Stimulated activated CD4-positive, alpha-beta T cell treated with anti-CD3 and anti-CD28 coated beads, Interleukin-15, amount 100 ng/mL, for 1 hour (primary cell): ENCODE measurements around the gene ANXA8.
"Not testable (repeated sequence)": the region's sequence is repeated elsewhere in the genome, so short reads cannot be mapped to it uniquely, and the experiment has no call there.

Source experiments
- DNase-seq, 2 donors: peaks; one replicate each; pipeline ENCODE4 v3.0.0-alpha.2; 2020; ENCODE audit warnings: low read depth in 1 of 2, low spot score in 1 of 2

ANXA8 gene, protein sequence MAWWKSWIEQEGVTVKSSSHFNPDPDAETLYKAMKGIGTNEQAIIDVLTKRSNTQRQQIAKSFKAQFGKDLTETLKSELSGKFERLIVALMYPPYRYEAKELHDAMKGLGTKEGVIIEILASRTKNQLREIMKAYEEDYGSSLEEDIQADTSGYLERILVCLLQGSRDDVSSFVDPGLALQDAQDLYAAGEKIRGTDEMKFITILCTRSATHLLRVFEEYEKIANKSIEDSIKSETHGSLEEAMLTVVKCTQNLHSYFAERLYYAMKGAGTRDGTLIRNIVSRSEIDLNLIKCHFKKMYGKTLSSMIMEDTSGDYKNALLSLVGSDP

DNA sequence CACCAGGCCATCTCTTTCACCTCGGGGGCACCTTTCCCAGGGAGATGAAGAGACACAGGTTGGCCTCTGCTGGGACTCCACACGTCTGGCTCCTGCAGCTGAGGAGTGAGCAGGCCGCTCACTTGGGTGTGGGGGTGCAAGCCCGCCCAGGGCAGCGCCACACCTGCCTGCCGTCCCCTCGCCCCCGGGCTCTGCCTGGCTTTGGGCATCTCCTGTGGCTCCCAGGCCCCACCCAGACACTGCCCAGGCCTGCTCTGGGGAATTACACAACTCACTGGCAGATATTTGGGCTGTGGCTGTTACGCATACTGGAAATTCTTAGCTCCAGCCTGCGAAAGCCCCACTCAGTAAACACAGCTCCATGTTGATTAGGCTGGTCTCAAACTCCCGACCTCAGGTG is at the start of gene ANXA8:
Gene ANXA8 (minus strand): TSS at position 193 of the 400 bp plus-strand sequence. CDS start 182 bp downstream, at position 11.
- not testable (repeated sequence) for DNase-seq

DNA sequence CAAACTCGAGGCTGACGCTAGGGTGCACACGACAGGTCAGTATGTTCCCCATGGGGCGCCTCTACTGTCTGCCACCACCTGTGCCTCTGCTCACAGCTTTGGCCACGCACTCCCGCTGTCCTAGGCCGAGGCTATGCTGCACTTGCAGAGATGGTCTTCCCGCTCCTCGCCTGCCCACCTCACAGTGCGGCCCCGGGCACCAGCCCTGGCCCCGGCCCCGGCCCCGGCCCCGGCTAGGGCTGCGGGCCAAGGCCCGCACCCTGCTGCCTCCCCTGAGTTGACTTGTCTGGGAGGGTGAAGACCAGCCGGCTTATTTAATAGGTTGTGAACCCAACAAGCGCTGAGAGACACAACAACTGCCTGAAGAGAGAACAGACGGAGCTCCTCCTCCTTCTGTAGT is 39.6 kb upstream of the ANXA8 start, which contains the start of gene AGAP9:
Gene AGAP9 (minus strand): TSS at position 164 of the 400 bp plus-strand sequence. CDS start 112 bp downstream, at position 52.
- not testable (repeated sequence) for DNase-seq

DNA sequence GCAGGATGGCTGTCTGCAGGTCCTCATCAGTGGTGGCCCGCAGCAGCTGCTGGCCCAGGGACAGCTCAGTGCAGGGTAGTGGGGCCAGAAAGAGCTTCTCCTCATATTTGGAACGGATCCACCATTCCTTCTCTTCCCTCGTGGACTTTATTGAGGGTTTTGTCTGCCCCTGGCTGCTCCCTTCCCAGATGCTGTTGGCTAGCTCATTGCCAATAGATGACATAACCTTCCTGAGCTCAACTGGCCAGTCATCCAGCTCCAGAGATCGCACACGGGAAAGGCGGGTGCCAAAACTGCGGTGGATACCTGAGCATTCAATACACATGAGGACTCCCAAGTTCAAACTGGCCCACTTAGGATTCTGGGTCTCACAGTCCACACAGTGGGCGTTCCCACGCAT is 18.4 kb upstream of the ANXA8 start:
- not testable (repeated sequence) for DNase-seq

DNA sequence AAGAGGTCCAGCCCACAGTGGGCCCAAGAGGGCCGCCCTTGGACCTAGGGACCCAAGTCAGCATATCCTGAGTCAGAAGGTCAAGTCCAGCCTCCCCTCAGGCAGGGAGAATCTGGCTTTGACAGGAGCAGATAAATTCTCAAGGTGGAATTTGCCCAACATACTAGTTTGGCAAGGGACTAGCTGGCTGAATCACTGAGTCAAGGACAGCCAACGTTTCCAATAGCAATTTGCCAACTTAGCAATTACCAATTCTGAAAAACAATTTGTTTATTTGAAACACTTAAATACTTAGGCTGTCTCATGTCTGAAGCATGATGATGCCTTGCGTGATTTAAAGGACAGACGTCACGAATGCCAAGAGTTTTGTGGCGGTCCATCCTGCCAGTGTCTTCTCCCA is 10.3 kb upstream of the ANXA8 start:
- DNase-seq = not testable (repeated sequence)

DNA sequence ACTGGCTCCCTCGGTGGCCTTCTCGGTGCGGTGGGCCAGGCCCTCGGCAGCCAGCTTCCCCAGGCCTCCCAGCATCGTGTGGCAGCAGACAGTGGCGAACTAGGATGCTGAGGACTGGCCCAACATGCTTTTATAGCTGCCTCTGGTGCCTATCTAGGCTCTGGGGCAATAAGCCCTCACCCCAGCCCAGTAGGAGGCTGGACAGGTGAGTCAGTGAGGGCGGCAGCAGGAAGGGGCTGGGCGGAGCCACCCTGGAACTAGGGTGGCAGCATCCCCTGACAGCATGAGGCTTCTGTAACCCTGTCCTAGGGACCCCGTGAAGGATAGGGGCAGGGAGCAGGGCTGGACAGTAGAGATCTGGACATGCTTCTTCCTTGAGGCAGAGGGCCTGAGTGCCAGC is 7.7 kb upstream of the ANXA8 start, which contains the start of gene FAM25G:
Gene FAM25G (minus strand): TSS at position 101 of the 400 bp plus-strand sequence. CDS start 26 bp downstream, at position 75.
- not testable (repeated sequence) for DNase-seq

DNA sequence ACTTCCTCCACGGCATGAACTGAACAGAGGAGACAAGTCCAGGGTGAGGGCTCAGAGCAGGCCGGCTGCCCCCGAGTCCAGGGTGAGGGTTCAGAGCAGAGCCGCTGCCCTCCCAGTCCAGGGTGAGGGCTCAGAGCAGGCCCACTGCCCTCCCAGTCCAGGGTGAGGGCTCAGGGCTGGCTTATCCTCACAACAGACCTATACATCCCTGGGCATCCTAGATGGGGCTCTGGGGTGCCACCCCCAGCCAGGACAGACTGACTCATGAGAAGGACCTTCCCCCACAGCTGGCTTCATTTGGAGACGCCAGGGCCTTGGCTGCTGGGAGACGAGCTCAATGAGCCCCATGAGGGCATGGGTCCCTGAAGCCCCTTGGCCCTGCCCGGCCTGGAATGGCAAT is 5.7 kb upstream of the ANXA8 start:
- not testable (repeated sequence) for DNase-seq

DNA sequence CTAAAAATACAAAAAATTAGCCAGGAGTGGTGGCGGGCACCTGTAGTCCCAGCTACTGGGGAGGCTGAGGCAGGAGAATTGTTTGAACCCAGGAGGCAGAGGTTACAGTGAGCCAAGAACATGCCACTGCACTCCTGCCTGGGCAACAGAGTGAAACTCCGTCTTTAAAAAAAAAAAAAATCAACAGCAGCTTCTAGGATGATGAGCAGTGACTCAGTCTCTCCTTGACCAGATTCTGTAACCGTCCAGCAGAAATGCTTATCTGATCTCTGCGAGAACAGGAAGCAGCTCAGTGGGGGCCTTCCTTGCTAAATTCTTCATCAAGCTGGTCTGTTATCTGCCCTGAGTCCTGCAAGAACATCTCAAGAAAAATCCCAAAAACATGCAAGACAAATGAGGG is 2.0 kb upstream of the ANXA8 start:
- not testable (repeated sequence) for DNase-seq

DNA sequence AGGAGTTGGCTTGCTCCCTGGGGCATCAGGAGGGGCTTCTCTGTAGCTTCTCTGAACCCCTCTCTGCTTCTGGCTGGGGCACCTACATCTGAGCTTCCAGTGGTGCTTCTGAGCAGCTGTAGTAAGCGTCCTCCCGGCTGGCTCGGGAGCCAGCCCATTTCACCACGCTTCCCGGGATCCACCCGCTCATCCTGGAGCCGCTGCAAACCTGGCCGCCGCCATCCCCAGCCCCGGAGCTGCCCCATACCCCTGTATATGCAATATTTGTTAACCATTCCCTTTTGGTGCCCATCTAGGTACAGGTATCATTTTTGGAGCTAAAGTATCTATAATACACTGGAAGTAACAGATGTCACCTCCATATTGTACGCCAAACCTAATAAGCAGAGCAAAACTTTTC is 871 bp upstream of the ANXA8 start:
- not testable (repeated sequence) for DNase-seq

DNA sequence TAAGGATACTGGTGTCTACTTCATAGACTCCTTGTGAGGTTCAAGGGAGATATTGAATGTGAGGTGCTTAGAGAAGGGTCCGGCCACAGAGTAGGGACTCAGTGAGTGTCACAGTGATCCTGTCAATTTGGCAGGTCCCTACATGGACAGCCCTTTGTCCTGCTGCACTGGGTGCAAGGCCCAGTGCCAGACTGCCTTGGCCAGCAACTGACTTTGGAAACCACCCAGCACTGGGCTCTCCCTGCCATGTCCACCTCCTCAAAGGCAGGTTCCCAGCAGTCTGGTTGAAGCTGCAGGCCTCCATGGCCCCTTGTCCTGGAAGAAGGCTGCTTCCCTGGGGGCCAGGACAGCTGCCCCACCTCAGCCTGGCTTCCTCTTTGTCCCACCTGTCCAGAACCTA is 1.5 kb downstream of the ANXA8 start:
- not testable (repeated sequence) for DNase-seq

DNA sequence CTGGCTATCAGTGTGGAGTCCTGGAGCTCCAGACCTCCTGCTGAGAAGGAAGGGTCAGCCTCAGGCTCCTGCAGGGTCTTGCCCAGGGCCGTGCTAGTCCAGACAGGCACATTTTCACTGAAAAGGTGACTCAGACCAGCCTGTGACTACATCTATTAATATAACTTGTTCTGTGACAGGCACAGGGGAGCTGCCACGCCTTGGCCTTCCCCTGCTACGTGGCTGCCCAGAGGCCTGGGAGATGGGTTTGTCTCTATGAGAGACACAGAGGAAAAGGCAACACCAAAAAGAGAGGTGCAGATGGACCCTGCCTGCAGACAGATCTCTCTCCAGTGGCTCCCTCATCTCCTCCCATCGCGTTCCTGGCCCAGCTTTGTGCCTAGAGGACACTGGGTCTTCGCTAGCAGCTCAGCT is 2.1 kb downstream of the ANXA8 start:
- not testable (repeated sequence) for DNase-seq

DNA sequence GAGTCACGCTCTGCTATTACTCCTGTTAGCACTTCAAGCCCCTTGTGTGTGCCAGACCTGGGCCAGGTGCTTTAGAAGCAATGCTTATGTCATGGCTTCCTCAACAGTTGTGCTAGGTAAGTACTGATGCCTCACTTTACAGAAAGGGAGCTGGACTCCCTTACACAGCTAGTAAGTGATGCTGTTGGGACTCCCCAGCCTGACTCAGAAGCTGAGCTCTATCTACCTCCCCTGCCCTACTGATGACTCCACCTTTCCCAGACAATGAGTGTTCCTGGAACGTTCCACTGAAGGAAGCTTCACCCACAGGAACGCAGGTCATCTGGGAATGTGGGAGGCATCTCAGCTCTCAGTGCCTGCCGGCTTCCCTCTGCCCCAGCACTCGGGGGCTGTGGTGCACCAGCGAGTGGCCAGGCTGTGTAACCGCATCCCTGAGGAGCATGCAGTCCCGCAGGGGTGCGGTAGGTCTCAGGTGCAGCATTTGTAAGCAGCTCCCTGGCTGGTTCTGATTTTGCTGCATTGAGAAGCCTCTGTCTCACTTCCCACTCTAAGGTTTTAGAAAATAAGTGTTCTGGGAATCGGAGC is 2.6 kb downstream of the ANXA8 start:
- DNase-seq = not testable (repeated sequence)

DNA sequence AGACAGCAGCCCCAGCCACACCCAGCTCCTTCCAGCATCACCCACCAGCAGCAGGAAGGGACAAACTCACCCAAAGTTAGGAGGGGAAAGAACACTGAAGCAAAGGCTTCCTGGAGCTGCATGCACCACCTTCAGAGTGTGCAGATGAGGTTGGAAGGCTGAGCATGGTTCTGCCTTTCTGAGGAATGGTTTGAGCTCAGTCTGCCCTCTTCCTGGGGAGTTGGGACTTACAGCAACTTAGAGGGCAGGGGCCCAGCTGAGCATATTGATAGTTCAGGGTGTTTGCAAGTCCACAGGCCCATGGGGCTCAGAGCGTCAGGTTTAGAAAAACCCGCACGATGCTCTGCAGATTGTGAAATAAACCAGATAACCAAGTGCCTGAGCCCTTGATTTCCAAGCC is 3.8 kb downstream of the ANXA8 start:
- DNase-seq = not testable (repeated sequence)

DNA sequence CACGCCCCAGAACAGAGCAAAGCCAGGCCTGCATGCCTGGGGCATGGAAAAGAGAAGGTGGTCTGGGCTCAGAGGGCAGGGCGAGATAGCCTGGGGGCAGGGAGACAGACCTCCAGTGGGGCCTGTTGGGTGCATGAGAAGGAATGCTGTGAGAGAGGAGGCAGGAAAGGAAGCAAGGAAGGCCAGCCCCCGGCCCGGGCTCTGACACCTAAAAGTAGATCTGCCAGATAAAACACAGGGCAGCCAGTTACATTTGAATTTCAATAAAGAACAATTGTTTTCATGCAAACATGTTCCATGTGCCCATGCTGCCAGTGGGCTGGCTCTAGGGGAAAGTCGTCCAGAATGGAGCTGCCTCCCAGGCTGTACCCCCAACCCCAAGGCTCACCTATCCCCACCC is 5.8 kb downstream of the ANXA8 start:
- not testable (repeated sequence) for DNase-seq

DNA sequence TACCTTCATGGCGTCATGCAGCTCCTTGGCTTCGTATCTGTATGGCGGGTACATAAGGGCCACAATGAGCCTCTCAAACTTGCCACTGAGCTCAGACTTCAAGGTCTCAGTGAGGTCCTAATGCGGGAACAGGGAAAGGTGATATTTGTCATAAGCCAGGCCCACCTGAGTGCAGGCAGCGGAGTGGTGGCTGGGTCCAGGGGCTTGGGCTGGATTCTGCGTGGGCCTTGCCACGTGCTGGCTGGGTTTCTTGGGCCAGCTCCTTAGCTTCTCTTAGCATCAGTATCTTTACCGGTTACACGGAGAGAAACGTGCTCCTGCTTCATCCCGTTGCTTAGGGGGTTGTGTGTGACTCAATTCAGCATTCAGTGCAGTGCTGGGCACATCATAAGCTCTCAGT is 6.8 kb downstream of the ANXA8 start:
- not testable (repeated sequence) for DNase-seq

DNA sequence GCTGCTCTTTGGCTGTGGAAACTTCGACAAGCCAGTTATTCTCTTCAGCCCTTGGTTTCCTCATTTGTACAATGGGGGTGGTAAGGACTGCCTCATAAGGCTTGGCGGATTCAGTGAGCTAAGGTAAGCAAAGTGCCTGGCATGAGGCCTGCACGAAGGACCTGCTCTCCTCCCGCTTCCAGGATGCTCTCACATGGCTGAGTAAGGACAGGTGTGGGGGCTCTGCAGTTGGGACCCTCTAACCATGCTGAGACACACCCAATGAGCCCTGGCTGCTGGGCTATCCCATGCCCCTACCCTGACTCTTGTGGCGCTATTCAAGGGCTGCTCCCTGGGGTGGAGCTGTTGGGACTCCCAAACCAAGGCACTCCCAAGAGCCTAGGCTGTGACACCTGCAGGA is 8.8 kb downstream of the ANXA8 start:
- DNase-seq = not testable (repeated sequence)

DNA sequence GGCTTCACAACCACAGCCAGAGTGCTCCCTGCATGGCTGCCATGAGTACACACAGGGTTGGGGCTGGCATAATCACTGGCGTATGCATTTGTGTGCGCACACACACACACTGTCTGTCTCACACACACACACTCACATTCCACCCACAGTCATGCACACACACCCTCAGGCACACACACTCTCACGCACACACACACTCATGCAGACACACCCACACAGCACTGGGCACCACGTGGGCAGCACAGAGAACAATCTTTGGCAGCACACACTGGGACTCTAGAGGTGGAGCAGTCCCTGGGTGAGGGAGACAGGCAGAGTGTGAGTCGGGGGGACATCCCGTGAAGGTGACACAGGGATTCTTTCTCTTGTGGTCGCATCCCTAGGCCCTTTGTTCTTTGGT is 10.4 kb downstream of the ANXA8 start:
- DNase-seq = not testable (repeated sequence)

DNA sequence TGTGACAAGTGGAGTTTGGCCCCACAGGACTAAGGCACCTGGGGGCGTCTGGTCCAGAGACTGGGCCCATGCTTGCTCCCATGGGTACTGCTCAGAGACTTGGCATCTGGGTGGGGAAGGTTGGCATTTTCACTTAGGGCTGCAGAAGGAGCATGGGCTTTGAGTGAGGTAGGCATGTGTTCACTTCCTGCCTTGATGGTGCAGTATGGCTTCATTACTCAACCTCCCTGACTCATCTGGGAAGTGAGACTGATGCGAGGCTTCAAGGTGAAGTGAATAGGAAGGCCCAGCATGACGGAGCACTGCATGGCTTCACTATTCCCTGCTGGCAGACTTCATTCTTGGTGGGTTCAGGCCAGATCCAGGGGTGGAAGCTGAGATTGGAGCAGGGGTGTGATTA is 11.3 kb downstream of the ANXA8 start:
- not testable (repeated sequence) for DNase-seq

DNA sequence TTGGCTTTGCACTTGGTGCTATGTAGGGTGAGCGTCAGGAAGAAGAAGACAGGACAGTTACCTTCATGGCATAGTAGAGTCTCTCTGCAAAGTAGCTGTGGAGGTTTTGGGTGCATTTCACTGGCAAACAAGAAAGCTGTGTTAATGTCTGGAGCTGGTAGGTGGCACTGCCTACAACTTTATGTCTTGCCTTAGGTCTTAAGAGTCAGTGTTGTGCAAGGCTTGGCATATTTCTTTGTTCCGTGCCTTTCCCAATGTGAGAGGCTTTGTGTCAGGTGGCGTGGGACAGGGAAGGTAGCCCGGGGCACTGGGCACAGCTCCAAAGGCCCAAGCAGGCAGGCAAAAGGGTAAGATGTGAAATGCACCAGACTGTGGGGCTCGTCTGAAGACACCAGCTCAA is 11.8 kb downstream of the ANXA8 start:
- DNase-seq = not testable (repeated sequence)

DNA sequence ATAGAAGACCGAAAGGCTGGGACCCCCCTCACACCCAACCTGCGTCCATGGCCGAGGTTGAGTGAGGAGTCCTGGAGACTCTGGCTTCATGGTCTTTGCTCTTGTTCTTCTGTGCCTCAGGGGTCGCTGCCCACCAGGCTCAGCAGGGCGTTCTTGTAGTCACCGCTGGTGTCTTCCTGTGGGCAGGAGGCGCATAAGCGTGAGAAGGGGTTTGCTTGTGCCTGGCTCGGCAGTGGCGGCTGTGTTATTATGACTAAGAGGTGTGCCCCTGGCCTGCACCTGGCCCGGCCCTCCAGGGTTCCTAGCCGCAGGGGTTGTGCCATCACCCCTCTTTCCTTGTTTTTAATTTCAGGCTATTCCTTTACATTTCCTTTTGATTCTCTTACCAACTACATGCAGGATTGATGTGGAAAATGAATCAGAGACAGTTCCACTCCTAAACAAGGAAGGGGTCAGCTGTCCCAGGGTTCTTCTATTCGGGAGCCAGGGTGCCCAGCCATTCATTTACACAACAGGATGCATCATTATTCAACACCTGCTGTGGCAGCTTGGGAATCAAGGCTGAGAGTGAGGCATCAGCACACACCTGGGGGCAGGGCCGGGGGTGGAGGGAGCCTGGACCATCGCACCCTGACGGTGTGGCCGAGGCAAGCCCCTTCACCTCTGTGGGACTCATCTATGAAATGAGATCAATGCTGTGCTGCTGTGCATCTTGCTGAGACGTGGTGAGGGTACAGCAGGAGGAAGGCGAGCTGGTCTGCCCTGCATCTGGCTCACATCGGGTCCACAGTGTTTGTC is 15.0 kb downstream of the ANXA8 start:
- not testable (repeated sequence) for DNase-seq

DNA sequence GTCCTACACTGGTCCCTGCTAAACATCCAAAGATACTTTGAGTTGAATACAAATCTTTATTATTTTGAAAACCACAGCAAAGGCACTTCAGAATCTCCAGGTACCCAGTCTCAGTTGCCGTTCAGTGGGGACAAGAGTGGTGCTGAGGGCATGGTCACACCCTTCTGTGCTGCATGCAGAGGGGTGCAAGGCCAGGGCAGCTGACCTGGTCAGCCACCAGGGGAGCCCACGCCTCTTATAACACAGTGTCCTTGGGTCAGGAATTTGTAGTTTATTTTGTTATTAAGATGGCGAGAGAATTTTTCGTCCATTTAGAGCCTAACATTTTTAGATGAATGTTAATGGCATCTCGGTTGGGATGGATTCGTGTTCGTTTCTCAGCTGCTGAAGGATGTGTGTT is 16.0 kb downstream of the ANXA8 start:
- not testable (repeated sequence) for DNase-seq

DNA sequence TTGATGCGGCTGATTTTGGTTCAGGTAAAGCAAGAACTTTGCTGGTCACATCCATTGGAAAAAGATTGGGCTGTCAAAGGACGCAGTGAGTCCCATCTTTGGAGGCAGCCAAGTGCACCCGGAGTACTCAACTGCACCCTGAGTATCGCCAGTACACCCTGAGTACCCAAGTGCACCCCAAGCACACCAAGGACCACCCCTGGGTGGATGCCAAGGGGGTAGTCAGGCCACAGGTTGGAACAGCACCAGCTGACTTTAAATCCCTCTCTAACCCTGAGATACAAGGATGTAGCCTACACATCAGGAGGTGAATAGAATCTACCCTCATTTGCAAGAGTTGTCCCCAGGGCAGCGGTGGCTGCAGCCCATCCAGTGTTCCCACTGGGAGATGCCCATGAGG is 16.5 kb downstream of the ANXA8 start:
- not testable (repeated sequence) for DNase-seq
